ENCODE data around the gene CYP27A1. TPM values are rescaled to one million over a fixed set of nuclear protein-coding genes. Genes with fewer than 3 reads are reported as not detected.

CYP27A1 gene
- total and polyA plus RNA-seq, 4 donors, result 38.3 to 110 (median 77.1) TPM

- Histone ChIP-seq H3K27me3 (ENCODE audit: control insufficient read depth in 3 of 3, insufficient read depth in 3 of 3, low read length in 2 of 3) (peaks cover 0 to 81% (median 76%) of the 10 kb centered on the region in 3 donors), H3K9me3 (ENCODE audit: control insufficient read depth in 4 of 4, insufficient read depth in 3 of 4, low read length in 3 of 4) (peaks cover 0 to 2% (median 0%) of the 10 kb centered on the region in 4 donors), H3K4me1 (ENCODE audit: control insufficient read depth in 5 of 5, insufficient read depth in 5 of 5, low read length in 5 of 5) (peaks cover 0 to 9% (median 5%) of the 10 kb centered on the region in 5 donors), H3K9ac (ENCODE audit: insufficient read depth in 1 of 2, low read length in 2 of 2) (no peak overlapping the region), H3K27ac (ENCODE audit: low read depth in 1 of 2, low read length in 1 of 2) (no peak overlapping the region), H3K36me3 (ENCODE audit: control insufficient read depth in 4 of 4, insufficient read depth in 4 of 4, low read length in 4 of 4) (no peaks in the 10 kb centered on the region), H3K4me3 (no peak overlapping the region)
- no peak for ATAC-seq (ENCODE audit: insufficient read depth, low FRiP score)
- no peak for TF ChIP-seq CTCF (IDR thresholded peaks at IDR 0.05; ENCODE audit: control extremely low read depth, extremely low read depth)
- DNase-seq, result no peak
- WGBS, 2 donors, result 17 to 18% methylated on average over 10 of the region's 10 CpGs
Observed at GRCh38 chr2:218857371-218858137, 75.6 kb downstream of the CYP27A1 start.

- DNase-seq, result no peak
- 3 to 18% methylated on average over 1 of the region's 1 CpG for WGBS, 2 donors
- ATAC-seq (ENCODE audit: insufficient read depth, low FRiP score), result no peak
Observed at GRCh38 chr2:218858138-218858445, 76.1 kb downstream of the CYP27A1 start.

GRCh38 chr2:218858671-218859555 lies 77.0 kb downstream of the CYP27A1 start:
- no peaks in the 10 kb centered on the region for H3K9me3 ChIP-seq (ENCODE audit: control insufficient read depth in 4 of 4, insufficient read depth in 3 of 4, low read length in 3 of 4)
- ATAC-seq (ENCODE audit: insufficient read depth, low FRiP score), result no peak
- DNase-seq, result no peak

More at GRCh38 chr2:218858138-218858445, 76.1 kb downstream of the CYP27A1 start:
- Histone ChIP-seq H3K9ac (ENCODE audit: insufficient read depth in 1 of 2, low read length in 2 of 2) (no peak overlapping the region), H3K9me3 (ENCODE audit: control insufficient read depth in 4 of 4, insufficient read depth in 3 of 4, low read length in 3 of 4) (peaks cover 0 to 2% (median 0%) of the 10 kb centered on the region in 4 donors), H3K27me3 (ENCODE audit: control insufficient read depth in 3 of 3, insufficient read depth in 3 of 3, low read length in 2 of 3) (peaks cover 0 to 83% (median 75%) of the 10 kb centered on the region in 3 donors), H3K4me3 (no peak overlapping the region), H3K27ac (ENCODE audit: low read depth in 1 of 2, low read length in 1 of 2) (no peak overlapping the region), H3K36me3 (ENCODE audit: control insufficient read depth in 4 of 4, insufficient read depth in 4 of 4, low read length in 4 of 4) (no peaks in the 10 kb centered on the region), H3K4me1 (ENCODE audit: control insufficient read depth in 5 of 5, insufficient read depth in 5 of 5, low read length in 5 of 5) (peaks cover 0 to 9% (median 4%) of the 10 kb centered on the region in 5 donors)
- TF ChIP-seq CTCF (IDR thresholded peaks at IDR 0.05; ENCODE audit: control extremely low read depth, extremely low read depth), result no peak

More at GRCh38 chr2:218858671-218859555, 77.0 kb downstream of the CYP27A1 start:
- Histone ChIP-seq H3K4me1 (ENCODE audit: control insufficient read depth in 5 of 5, insufficient read depth in 5 of 5, low read length in 5 of 5) (peaks cover 0 to 9% (median 4%) of the 10 kb centered on the region in 5 donors), H3K27me3 (ENCODE audit: control insufficient read depth in 3 of 3, insufficient read depth in 3 of 3, low read length in 2 of 3) (peaks cover 0 to 74% (median 69%) of the 10 kb centered on the region in 3 donors), H3K9ac (ENCODE audit: insufficient read depth in 1 of 2, low read length in 2 of 2) (no peak overlapping the region), H3K36me3 (ENCODE audit: control insufficient read depth in 4 of 4, insufficient read depth in 4 of 4, low read length in 4 of 4) (no peaks in the 10 kb centered on the region), H3K27ac (ENCODE audit: low read depth in 1 of 2, low read length in 1 of 2) (no peak overlapping the region), H3K4me3 (no peak overlapping the region)
- no peak for TF ChIP-seq CTCF (IDR thresholded peaks at IDR 0.05; ENCODE audit: control extremely low read depth, extremely low read depth)
- WGBS, 2 donors, result 5% methylated on average over 43 to 51 of the region's 51 CpGs

Measured in lung (tissue), 12 donors.